Endodermal cell (in vitro differentiated cells): ENCODE data around the gene FUT8. TPM values are rescaled to one million over a fixed set of nuclear protein-coding genes. Genes with fewer than 3 reads are reported as not detected.

ENCODE experiments used
- DNase-seq: peaks from one replicate; pipeline ENCODE4 v3.0.0-alpha.2; 2017
- H3K27ac ChIP-seq: 2 replicates; pipeline ENCODE4 v1.5.1; 2013; ENCODE audit warnings: mild to moderate bottlenecking, low read depth, low read length, moderate library complexity
- H3K27me3 ChIP-seq: 2 replicates; pipeline ENCODE4 v1.6.1; 2013; ENCODE audit warnings: mild to moderate bottlenecking, low read length, moderate library complexity; ENCODE audit not compliant: insufficient read depth, control insufficient read depth, poor library complexity, severe bottlenecking
- H3K36me3 ChIP-seq: 2 replicates; pipeline ENCODE4 v1.7.0; 2013; ENCODE audit warnings: mild to moderate bottlenecking, low read length, moderate library complexity; ENCODE audit not compliant: control insufficient read depth, insufficient read depth
- H3K4me1 ChIP-seq: one replicate; pipeline ENCODE4 v1.7.0; 2013; ENCODE audit warnings: low read length; ENCODE audit not compliant: control insufficient read depth, insufficient read depth
- H3K4me3 ChIP-seq: 2 replicates; pipeline ENCODE4 v1.5.1; 2013; ENCODE audit warnings: mild to moderate bottlenecking, low read length, moderate library complexity
- H3K9ac ChIP-seq: 2 replicates; pipeline ENCODE4 v1.6.1; 2013; ENCODE audit warnings: mild to moderate bottlenecking, low read length, moderate library complexity; ENCODE audit not compliant: poor library complexity, severe bottlenecking; ENCODE audit errors: extremely low read depth
- H3K9me3 ChIP-seq: 2 replicates; pipeline ENCODE4 v1.6.1; 2013; ENCODE audit warnings: mild to moderate bottlenecking, low read length, moderate library complexity; ENCODE audit not compliant: control insufficient read depth
- H3K27ac Mint-ChIP-seq: 2 replicates; pipeline ENCODE4 v1.8.0; 2020; ENCODE audit warnings: mixed read lengths
- H3K27me3 Mint-ChIP-seq: 2 replicates; pipeline ENCODE4 v1.8.0; 2021; ENCODE audit warnings: mild to moderate bottlenecking, mixed read lengths; ENCODE audit not compliant: insufficient read depth
- H3K36me3 Mint-ChIP-seq: 2 replicates; pipeline ENCODE4 v1.8.0; 2020; ENCODE audit warnings: low read depth, mixed read lengths
- H3K4me1 Mint-ChIP-seq: 2 replicates; pipeline ENCODE4 v1.8.0; 2020; ENCODE audit warnings: mixed read lengths
- H3K4me3 Mint-ChIP-seq: 2 replicates; pipeline ENCODE4 v1.8.0; 2020; ENCODE audit warnings: mild to moderate bottlenecking, moderate library complexity, mixed read lengths
- H3K9me3 Mint-ChIP-seq: 2 replicates; pipeline ENCODE4 v1.8.0; 2020; ENCODE audit warnings: mild to moderate bottlenecking, mixed read lengths
- WGBS, 2 experiments: methylation state at CpG; one replicate each; pipeline versions ENCODE4 v1.1.5 to v1.1.7; 2013; ENCODE audit warnings: missing lambda C conversion rate in 2 of 2, mixed read lengths in 1 of 2; ENCODE audit not compliant: insufficient coverage in 1 of 2, insufficient read length in 1 of 2; 5-methylcytosine and 5-hydroxymethylcytosine counted together
- total RNA-seq, 2 donors: library from RNA; stranded (reverse); fragmentation: NEBNext Ultra II Directional in 1 of 2; extraction: Animal tissue kit (Norgen Biotek cat#: 25700) in 1 of 2; gene quantifications; 2 replicates in 1 of 2; 3 replicates in 1 of 2; pipeline ENCODE4 v1.2.1, GENCODE V29; 2021
- TF ChIP-seq, protein P1 (sequence below): fragments of 200-600 bp; sonication (generic); conservative IDR thresholded peaks from 2 replicates; pipeline ENCODE4 v1.5.0; 2021; ENCODE audit warnings: antibody characterized with exemption, mild to moderate bottlenecking

The FUT8 gene
- total RNA-seq, 2 donors from 2014 or later, result 63.9 to 76.9 TPM

DNA sequence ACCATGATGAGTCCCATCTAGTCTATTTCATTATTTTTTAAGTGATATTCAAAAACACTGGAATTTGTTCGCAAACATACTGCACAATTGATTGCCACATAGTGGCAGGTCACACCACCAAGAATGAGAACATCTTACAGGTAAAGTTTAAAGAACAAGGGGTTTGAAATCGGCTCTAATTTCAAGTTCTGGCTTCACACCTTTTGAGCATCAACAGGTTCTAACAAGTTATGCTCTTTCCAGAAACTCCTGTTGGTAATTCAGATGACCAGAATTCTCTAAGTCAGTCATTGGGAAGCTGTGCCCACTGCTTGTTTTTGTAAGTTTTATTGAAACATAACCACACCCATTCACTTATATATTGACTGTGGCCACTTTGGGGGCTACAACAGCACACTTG lies 336.3 kb downstream of the FUT8 start:
- TF ChIP-seq, protein P1, sequence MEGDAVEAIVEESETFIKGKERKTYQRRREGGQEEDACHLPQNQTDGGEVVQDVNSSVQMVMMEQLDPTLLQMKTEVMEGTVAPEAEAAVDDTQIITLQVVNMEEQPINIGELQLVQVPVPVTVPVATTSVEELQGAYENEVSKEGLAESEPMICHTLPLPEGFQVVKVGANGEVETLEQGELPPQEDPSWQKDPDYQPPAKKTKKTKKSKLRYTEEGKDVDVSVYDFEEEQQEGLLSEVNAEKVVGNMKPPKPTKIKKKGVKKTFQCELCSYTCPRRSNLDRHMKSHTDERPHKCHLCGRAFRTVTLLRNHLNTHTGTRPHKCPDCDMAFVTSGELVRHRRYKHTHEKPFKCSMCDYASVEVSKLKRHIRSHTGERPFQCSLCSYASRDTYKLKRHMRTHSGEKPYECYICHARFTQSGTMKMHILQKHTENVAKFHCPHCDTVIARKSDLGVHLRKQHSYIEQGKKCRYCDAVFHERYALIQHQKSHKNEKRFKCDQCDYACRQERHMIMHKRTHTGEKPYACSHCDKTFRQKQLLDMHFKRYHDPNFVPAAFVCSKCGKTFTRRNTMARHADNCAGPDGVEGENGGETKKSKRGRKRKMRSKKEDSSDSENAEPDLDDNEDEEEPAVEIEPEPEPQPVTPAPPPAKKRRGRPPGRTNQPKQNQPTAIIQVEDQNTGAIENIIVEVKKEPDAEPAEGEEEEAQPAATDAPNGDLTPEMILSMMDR, result no peak
- Histone ChIP-seq H3K4me1 (peaks cover 13% of the 10 kb centered on the region), H3K9ac (no peak overlapping the region), H3K27me3 (no peaks in the 10 kb centered on the region), H3K9me3 (peaks cover 9% of the 10 kb centered on the region), H3K27ac (no peak overlapping the region), H3K36me3 (no peaks in the 10 kb centered on the region), H3K4me3 (no peak overlapping the region)
- 92% methylated on average over 1 to 2 of the region's 2 CpGs for WGBS, 2 experiments
- peaks cover 8% of the 10 kb centered on the region for H3K36me3 Mint-ChIP-seq
- H3K4me1 Mint-ChIP-seq, result peaks cover 34% of the 10 kb centered on the region
- no peak for DNase-seq
- H3K27me3 Mint-ChIP-seq, result no peaks in the 10 kb centered on the region
- H3K4me3 Mint-ChIP-seq, result no peak overlapping the region
- H3K9me3 Mint-ChIP-seq, result peaks cover 8% of the 10 kb centered on the region
- no peak overlapping the region for H3K27ac Mint-ChIP-seq

DNA sequence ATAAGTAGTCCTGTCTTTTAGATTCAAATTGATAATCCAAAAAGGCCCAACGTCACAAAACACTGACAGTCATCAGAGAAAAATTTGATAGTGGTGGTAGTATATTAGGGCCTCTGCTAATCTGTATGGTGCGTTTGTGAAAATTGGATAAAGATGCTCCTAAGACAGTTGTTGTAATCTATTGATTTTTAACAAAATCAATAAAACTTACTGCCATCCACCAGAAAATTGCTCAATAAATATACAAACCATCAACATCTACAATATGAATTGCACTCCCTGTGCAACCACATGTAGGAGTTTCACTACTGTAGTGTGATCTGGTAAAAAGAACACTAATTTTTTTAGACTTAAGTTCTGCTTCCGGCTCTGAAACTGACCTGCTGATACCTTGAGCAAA lies 336.8 kb downstream of the FUT8 start:
- Mint-ChIP-seq H3K36me3 (peaks cover 8% of the 10 kb centered on the region), H3K9me3 (peaks cover 8% of the 10 kb centered on the region), H3K27me3 (no peaks in the 10 kb centered on the region), H3K4me3 (no peak overlapping the region), H3K4me1 (peaks cover 34% of the 10 kb centered on the region), H3K27ac (no peak overlapping the region)
- H3K4me1 ChIP-seq, result peaks cover 13% of the 10 kb centered on the region
- no peak overlapping the region for H3K9ac ChIP-seq
- no peaks in the 10 kb centered on the region for H3K27me3 ChIP-seq
- no peaks in the 10 kb centered on the region for H3K36me3 ChIP-seq
- TF ChIP-seq, protein P1, result no peak
- 95 to 100% methylated on average over 1 to 2 of the region's 3 CpGs for WGBS, 2 experiments
- no peak for DNase-seq
- H3K4me3 ChIP-seq, result no peak overlapping the region
- no peak overlapping the region for H3K27ac ChIP-seq
- H3K9me3 ChIP-seq, result peaks cover 9% of the 10 kb centered on the region

DNA sequence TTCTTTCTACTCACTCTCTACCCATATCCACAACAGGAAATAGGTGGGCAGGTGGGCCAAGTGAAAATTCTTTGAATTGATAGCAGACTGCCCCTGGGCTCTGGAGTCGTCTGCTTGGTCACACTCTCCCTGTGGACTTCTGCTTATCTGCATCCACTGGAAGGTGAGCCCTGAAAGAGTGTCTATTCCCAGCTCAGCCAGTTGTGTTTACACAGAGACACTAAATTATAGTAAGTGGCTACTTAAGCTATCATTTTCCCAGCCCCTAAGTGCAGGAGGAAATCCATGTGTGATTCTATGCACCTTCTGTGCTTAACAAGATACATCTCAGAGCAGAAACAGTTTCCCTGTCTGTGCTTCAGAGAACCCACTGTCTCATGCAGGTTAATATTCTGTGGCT lies 338.4 kb downstream of the FUT8 start:
- 76 to 100% methylated on average over 1 of the region's 1 CpG for WGBS, 2 experiments
- H3K4me3 Mint-ChIP-seq, result no peak overlapping the region
- no peaks in the 10 kb centered on the region for H3K36me3 ChIP-seq

More for the DNA sequence above, 338.4 kb downstream of the FUT8 start:
- peaks cover 8% of the 10 kb centered on the region for H3K9me3 Mint-ChIP-seq
- H3K4me3 ChIP-seq, result no peak overlapping the region
- H3K27me3 ChIP-seq, result no peaks in the 10 kb centered on the region
- peaks cover 9% of the 10 kb centered on the region for H3K9me3 ChIP-seq
- H3K27ac Mint-ChIP-seq, result no peak overlapping the region
- H3K4me1 ChIP-seq, result peaks cover 13% of the 10 kb centered on the region
- no peaks in the 10 kb centered on the region for H3K27me3 Mint-ChIP-seq
- H3K9ac ChIP-seq, result no peak overlapping the region
- peaks cover 26% of the 10 kb centered on the region for H3K4me1 Mint-ChIP-seq
- peaks cover 8% of the 10 kb centered on the region for H3K36me3 Mint-ChIP-seq
- TF ChIP-seq, protein P1, result no peak
- DNase-seq, result no peak
- no peak overlapping the region for H3K27ac ChIP-seq
